ENCODE data around the gene MICAL3. TPM values are rescaled to one million over a fixed set of nuclear protein-coding genes. Genes with fewer than 3 reads are reported as not detected.
A peak's percentile ranks its signal among the peaks of the same experiment; 100 is the strongest.
"Not testable (repeated sequence)": the region's sequence is repeated elsewhere in the genome, so short reads cannot be mapped to it uniquely, and the experiment has no call there.

MICAL3 gene
- total RNA-seq, 1 donor from 2014 or later = 85.7 TPM

DNA sequence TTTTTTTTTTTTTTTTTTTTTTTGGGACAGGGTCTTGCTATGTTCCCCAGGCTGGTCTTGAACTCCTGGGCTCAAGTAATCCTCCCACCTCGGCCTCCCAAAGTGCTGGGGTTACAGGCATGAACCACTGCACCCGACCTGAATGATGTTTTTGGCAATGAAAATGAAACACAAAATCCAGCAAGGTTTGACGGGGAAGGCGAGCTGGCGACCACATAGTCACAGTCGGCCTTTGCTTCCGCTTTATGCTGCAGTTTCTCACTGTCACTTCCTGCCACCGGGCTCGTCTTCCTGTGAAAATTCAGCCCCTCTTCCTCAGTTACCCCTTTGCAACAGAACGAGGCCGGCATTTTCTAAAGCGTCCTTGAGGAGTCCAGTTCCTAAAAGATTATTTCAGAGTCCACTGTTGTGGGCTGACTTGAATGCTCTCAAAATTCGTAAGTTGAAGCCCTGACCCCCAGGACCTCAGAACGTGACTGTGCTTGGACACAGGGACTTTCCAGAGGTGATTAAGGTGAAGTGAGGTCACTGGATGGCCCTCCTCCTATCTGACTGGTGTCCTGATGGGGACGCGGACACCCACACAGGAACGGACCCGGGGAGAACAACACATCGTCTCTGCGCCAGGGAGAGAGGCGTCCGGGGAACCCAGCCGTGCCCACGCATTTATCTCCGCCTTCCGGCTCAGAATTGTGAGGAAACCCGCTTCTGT, 247.2 kb downstream of the MICAL3 start:
- intact Hi-C loops (cut with DNase I) = no loop called here
- DNase-seq (ENCODE audit: missing footprints) = peak; percentile 81
- ATAC-seq = no peak

DNA sequence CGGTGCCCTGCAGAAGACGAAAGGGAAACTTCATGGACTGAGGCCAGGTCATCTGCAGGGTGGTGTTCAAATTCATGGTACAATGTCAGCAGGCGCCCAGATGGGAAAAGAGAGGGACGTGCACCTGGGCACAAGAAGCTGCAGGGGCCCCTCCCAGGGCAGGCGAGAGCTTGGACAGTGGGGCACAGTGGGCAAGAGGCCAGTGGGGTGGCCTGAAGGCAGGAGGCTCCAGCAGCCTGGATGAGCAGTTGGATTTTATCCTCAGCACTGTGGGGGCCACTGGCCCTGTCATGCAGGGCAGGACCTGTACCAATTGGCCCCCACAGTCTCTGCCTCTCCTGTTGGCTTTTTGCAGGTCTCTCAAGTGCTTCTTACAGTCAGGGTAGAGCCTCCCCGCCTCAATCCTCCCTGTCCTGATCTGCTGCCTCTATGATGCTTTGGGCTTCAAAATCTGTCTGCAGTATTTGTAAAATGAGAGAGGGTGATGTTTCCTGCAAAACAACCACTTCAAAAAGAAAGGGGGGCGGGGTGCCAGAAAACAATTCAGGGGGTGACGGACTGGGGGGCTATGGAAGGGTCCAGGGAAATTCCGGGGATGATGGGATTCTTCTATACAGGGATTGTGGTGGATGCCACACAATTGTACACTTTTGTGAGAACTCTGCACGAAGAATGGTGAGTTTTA, 248.4 kb downstream of the MICAL3 start:
- intact Hi-C loops (cut with DNase I) = no loop called here
- ATAC-seq (no peak), DNase-seq (ENCODE audit: missing footprints) (peak; percentile 37)

- intact Hi-C loops (cut with DNase I) = no loop called here
- ATAC-seq = no peak
- DNase-seq (ENCODE audit: missing footprints) = peak; percentile 37
Observed at GRCh38 chr22:17774926-17775685, 249.3 kb downstream of the MICAL3 start.

GRCh38 chr22:17774206-17774925, 250.0 kb downstream of the MICAL3 start, which contains the start of gene BID:
BID (minus strand) TSS chr22:17774469; CDS start chr22:17750116, 24,353 bp downstream.
- intact Hi-C loops (cut with DNase I) = no loop called here
- ATAC-seq (peak; percentile 26), DNase-seq (ENCODE audit: missing footprints) (peak; percentile 90)

DNA sequence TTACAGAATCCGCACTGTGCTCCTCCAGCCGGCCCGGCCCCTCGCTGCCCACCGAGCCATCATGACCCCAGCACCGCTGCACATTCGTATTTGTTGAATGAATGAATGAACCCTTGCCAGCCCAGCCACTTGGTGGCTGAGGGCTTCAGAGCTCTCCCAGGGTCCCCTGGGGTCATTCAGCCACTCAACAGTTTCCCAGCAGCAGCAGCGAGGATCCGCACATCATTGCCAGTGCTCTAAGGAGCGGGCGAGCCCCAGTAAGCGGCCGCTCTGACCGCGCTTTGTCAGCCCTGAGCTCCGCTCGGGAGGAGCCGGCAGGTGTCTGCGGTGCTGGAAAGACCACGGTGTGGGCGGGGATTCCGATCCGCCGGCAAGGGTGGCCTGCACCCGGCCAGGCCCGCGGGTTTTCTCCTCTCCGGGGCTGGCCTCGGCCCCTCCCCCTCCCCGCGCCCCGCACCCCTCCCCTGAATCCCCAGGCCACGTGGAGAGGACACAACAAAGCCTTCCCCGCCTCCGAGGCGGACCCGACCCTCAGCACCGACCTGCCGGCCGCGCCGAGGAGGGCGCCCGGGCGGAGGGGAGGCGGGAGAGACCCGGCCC, 250.7 kb downstream of the MICAL3 start:
- intact Hi-C loops (cut with DNase I) = no loop called here
- DNase-seq (ENCODE audit: missing footprints) (peak; percentile 75), ATAC-seq (peak; percentile 29)

- ATAC-seq (peak; percentile 25), DNase-seq (ENCODE audit: missing footprints) (peak; percentile 68)
- intact Hi-C loops (cut with DNase I) = no loop called here
Observed at GRCh38 chr22:17772958-17773605, 251.3 kb downstream of the MICAL3 start.

DNA sequence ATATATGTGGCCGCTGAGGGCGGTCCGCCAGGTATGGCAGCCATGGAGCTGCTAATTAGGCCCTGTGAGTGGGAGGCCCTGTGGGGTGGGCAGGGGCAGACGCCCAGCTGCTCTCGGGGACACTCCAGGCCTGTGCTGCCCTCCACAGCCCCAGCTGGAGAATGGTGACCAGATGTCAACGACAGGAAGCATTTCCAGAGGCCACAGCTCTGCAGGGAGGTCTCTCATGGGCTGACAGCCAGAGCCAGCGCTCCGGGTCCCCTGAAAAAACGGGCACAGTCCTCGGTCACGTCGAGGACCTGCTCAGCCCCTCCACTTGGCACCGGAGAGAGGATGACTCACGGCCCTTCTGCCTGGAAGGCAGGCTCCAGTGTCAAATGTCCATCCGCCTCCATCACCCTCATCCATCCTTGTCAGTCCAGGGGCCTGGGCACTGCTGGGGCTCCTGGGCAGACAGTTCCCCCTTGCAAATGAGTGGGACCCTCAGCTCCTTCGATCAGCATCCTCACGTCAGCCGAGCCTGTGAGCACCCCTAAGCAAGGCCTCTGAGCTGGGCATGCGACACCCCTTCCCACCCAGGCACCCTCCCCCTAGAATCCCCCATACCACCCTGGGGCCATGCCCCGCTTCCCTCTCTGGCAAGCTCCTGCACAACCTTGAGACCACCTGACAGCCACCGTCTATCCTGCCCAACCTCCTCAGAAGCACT, 252.0 kb downstream of the MICAL3 start:
- ATAC-seq (no peak), DNase-seq (ENCODE audit: missing footprints) (peak; percentile 64)
- intact Hi-C loops (cut with DNase I) = no loop called here

DNA sequence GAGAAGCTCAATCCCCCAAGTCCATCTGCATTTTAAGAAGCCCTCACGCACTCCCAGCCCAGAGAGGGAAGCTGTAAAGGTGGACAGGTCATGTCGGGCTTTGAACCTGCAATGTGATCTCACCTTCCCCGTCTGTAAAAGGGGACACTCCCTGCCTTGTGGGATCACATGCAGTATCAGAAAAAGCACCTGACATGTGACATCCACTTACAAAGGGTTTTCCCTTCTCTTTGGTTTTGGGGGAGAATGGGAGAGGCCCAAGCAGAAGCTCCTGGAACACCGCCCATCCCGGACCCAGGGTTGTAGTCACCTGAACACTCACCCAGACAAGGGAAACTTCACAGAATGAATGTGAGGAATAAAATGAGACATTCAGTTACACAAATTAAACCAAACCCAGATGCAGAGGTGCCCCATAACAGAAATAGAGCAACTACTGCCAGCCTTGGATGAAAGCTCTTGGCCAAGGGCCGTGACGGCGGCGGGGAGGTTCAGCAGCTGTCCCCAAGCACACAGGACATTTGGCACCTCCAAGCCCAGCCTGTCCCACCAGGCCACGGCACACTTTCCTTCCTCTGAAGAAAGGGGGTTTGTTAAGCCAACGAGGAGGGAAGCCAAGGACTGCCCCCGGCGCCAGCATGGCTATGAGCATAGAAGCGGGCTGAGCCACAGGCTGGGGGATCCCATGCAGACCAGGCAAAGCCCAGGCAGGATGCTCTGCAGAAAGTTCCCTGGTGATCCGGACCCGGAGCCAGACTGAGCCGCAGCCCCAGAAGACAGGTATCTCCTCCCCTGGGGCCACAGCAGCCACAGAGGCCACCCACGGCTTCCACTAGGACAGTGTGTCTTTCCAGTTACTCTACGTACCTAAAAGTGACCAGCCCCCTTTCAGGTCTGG, 253.9 kb downstream of the MICAL3 start:
- intact Hi-C loops (cut with DNase I) = no loop called here
- ATAC-seq = no peak

DNA sequence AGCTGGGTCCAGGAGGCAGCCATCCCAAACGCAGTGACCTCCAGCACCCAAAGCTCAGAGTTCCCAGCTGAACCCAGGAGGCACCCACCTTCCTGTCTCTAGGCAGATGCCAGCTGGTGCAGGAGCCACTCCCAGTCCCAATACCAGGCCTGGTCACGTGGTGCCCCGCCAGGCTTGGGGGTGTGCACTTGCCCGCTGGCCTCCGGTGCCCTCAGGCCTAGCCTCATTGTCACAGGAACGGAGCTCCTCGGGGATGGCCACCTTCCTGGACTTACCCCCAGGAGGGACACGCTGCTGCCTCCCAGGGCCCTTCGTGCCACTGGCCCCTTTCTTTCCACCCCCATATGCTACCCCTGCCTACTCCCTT, 254.7 kb downstream of the MICAL3 start:
- ATAC-seq = no peak
- DNase-seq (ENCODE audit: missing footprints) = no peak
- intact Hi-C loops (cut with DNase I) = no loop called here

More for the DNA sequence above, 253.9 kb downstream of the MICAL3 start:
- peak; percentile 48 for DNase-seq (ENCODE audit: missing footprints)

DNA sequence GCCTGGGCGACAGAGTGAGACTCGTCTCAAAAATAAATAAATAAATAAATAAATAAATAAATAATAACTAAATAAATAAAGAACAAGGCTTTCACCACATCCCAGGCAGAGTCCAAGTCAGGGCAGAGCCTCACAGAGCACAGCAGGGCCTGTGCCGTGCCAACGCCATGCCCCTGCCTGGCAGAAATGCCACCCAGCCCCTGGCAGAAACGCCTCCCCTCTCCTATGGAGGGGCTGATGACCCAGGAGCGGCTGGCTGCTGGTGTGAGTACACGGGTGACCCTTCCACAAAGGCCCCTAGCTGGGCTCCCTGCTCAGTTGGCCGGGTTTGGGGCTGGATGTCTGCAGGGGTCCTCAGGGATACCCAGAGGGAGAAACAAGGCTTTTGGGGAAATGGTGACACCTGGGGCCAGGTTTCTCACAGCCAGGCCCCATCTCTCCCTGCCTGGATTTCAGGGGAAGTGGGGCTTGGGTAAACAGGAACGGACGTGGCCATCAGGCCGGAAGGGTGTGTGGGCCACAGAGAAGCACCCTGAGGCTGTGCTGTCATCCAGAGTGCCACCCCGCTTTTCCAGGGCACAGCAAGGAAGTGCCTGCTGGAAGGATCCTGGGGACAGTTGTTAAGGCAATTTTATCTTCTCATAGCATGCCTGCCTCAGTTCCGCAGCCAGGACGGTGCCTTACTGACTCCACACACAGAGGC, 255.2 kb downstream of the MICAL3 start:
- intact Hi-C loops (cut with DNase I) = no loop called here
- DNase-seq (ENCODE audit: missing footprints) = peak; percentile 77
- no peak for ATAC-seq

DNA sequence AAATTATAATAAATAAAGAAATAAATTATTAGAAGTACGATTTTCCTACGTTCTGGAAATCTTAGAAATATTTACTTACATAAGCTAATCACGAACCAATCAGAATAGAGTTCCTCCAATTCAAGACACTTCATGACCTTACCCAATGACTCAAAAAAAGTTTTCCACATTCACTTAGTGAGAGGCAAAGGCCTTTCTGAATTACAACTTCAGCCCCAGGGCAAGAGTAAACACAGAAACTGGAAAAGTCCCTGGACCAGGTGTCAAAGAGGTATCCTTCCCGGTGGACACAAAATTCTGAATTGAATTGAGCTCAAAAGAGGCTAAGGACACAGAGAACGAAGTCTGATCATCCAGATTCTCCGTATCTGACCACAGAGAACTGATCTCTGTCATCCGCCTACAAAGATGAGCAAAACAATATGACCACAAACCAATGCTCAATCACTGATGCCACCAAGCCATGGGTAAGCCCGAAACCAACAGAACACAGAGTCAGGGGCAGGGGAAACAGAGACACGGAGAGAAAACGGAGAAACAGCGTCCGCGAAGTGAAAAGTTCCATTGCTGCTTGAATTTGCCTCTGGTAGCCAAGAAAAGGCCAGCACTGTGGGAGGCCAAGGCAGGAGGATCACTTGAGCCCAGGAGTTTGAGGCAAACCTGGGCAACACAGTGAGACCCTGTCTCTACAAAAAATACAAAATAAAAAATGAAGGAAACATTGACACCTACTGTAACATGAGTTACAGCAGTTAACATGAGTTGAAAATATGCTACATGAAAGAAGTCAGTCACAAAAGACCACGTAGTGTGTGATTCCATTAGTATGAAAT, 256.9 kb downstream of the MICAL3 start:
- no peak for ATAC-seq
- intact Hi-C loops (cut with DNase I) = no loop called here
- DNase-seq (ENCODE audit: missing footprints) = no peak

- DNase-seq (ENCODE audit: missing footprints); intact Hi-C loops (cut with DNase I); ATAC-seq: not testable (repeated sequence)
Observed at GRCh38 chr22:17764852-17765251, 259.5 kb downstream of the MICAL3 start.

DNA sequence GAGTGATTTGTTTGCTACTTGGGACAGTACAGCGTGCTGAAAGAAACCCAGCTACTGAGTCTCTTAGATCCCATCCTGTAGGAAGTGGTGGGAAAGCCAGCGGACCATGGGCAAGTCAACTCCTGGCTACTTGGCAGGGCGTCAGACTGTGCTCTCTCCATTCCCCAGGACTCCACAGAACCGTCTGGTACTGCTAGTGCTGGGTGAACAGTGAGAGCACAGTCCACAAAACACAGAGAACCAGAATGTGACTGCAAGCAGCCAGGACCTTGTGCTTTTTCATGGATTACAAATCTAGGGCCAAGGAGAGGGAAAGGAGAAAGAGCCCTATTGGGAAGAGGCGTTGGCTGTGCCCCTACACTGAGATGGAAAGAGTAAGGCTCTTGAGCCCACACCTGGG, 260.3 kb downstream of the MICAL3 start:
- intact Hi-C loops (cut with DNase I) = no loop called here
- no peak for ATAC-seq

DNA sequence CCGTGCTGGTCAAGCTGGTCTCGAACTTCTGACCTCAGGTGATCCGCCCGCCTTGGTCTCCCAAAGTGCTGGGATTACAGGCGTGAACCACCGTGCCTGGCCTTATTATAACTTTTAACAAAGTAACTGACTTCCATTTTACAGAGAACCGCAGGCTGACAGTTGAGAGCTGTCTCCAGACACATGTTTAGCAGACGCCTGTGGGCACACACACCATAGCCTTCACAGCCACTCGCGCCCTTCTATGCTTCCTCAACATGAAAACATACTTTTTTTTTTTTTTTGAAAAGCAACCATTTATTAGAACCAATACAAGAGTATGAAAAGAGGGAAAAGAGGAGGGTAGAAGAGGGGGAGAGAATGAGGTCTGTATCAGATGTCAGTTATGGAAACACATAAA, 260.9 kb downstream of the MICAL3 start:
- ATAC-seq; intact Hi-C loops (cut with DNase I): not testable (repeated sequence)
- DNase-seq (ENCODE audit: missing footprints) = peak; percentile 7

More for the DNA sequence above, 260.3 kb downstream of the MICAL3 start:
- no peak for DNase-seq (ENCODE audit: missing footprints)

DNA sequence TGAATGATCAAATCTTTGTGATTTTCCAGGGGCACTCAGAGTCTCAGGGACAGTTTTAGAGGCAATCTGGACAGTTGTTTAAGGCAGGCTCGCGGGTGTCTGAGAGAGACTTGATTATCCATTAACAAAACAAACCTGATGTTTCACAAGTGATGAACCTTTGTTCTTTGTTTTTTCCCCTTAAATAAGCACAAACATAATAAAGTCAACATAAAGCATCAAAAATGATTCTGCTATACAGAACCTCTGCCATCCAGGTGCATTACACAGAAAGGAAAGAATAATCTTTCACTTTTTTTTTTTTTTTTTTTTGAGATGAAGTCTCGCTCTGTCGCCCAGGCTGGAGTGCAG, 263.2 kb downstream of the MICAL3 start:
- no peak for ATAC-seq
- DNase-seq (ENCODE audit: missing footprints) = no peak
- intact Hi-C loops (cut with DNase I) = no loop called here
